ENCODE data around the gene IPO8. TPM values are rescaled to one million over a fixed set of nuclear protein-coding genes. Genes with fewer than 3 reads are reported as not detected.

The IPO8 gene
- total RNA-seq = 9.1 and 10.4 TPM in 2 replicates

DNA sequence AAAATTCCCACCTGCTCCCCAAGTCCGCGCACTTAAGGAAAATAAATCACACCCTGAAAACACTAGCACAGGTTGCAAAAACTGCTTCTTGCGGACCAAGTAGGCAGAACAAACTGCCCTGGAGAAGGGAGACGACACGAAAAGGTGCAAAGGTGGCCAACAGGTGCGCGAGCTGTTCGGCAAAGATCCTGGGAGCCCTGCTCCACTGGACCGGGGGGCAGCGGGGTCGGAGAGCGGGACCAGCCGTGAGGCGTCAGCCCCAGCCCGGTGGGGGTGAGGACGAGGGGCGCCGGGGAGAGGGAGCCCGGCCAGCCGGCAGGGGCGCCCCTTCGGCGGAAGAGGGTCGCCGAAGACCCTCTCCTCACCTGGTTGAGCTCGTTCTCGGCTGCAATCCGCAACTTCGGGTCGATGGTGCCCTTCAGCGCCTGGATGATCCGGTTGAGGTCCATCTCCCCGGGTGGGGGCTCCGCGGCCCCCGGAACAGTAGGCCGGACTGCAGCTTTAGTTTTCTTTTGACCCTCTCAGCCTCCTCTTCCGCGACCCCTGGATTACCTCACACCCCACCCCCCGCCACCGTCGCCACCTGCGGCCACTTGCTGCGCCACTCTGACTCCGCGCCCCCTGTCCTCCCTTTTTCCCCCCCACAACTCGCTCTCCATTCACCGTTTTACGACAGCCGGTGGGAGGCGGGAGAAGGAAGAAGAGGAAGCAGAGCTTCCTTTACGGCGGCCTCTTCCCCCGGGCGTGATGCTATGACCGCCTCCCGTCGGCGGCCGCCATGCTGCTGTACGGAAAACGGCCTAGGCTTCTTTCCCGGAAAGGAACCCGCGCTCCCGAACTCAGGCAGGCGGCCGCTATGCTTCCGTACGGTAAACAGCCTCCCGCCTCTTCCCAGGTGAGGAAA is at the start of gene IPO8:
Gene IPO8, minus strand, starts transcription at position 671 of the 904 bp plus-strand sequence. Its CDS starts 222 bp downstream, at position 449.

Other genes starting within 250 kb of the IPO8 start
- gene CAPRIN2, start 59.1 kb upstream of the IPO8 start, total RNA-seq = 21.4 and 22.3 TPM in 2 replicates
- 0.08 TPM in 1 of 2 replicates, not detected in the other for gene TSPAN11, start 230.9 kb upstream of the IPO8 start, total RNA-seq